Measurements from ENCODE around the gene HLCS.

- TF ChIP-seq CTCF (IDR thresholded peaks at IDR 0.05) (no peak), POLR2A (IDR thresholded peaks at IDR 0.05) (no peak)
These were observed 178.3 kb downstream of the HLCS start for GRCh38 chr21:36788120-36788638.
